Parathyroid adenoma (tissue), 2 donors: ENCODE results near the gene BRMS1.

Source experiments
- H2AFZ ChIP-seq: fragments of 300-600 bp; sonication (generic); one replicate; pipeline ENCODE4 v1.7.0; 2017; ENCODE audit warnings: antibody characterized with exemption, mild to moderate bottlenecking
- H3K27ac ChIP-seq: fragments of 300-600 bp; sonication (generic); one replicate; pipeline ENCODE4 v1.7.0; 2017
- H3K27me3 ChIP-seq: fragments of 300-600 bp; sonication (generic); one replicate; pipeline ENCODE4 v1.7.0; 2017; ENCODE audit warnings: low read length; ENCODE audit not compliant: control insufficient read depth, insufficient read depth
- H3K36me3 ChIP-seq: fragments of 300-600 bp; sonication (generic); one replicate; pipeline ENCODE4 v1.7.0; 2017; ENCODE audit warnings: low read length; ENCODE audit not compliant: control insufficient read depth, insufficient read depth
- H3K4me1 ChIP-seq: fragments of 300-600 bp; sonication (generic); one replicate; pipeline ENCODE4 v1.7.0; 2017; ENCODE audit warnings: control low read depth
- H3K4me2 ChIP-seq: fragments of 300-600 bp; sonication (generic); one replicate; pipeline ENCODE4 v1.7.0; 2017; ENCODE audit warnings: low read length
- H3K4me3 ChIP-seq: fragments of 300-600 bp; sonication (generic); one replicate; pipeline ENCODE4 v1.7.0; 2017; ENCODE audit warnings: low read depth, low read length
- H3K79me2 ChIP-seq: fragments of 300-600 bp; sonication (generic); one replicate; pipeline ENCODE4 v1.7.0; 2017; ENCODE audit warnings: control low read depth
- H3K9ac ChIP-seq: fragments of 300-600 bp; sonication (generic); one replicate; pipeline ENCODE4 v1.7.0; 2017; ENCODE audit warnings: mild to moderate bottlenecking
- H3K9me3 ChIP-seq: fragments of 300-600 bp; sonication (generic); one replicate; pipeline ENCODE4 v1.7.0; 2017; ENCODE audit warnings: low read length; ENCODE audit not compliant: control insufficient read depth
- CTCF ChIP-seq: fragments of 300-600 bp; sonication (generic); IDR thresholded peaks from one replicate; pipeline ENCODE4 v1.7.0; 2017; ENCODE audit warnings: antibody characterized with exemption, mild to moderate bottlenecking
- donor health status: primary hyperparathyroidism.

The BRMS1 gene

GRCh38 chr11:66343176-66343575, 1.7 kb downstream of the BRMS1 start:
- Histone ChIP-seq H3K4me2 (no peak overlapping the region), H3K4me3 (no peak overlapping the region), H3K4me1 (peaks cover 6% of the 10 kb centered on the region), H3K27ac (no peak overlapping the region), H3K9me3 (no peaks in the 10 kb centered on the region), H3K36me3 (no peaks in the 10 kb centered on the region), H3K79me2 (peaks cover 9% of the 10 kb centered on the region), H2AFZ (no peak overlapping the region), H3K27me3 (no peaks in the 10 kb centered on the region), H3K9ac (no peak overlapping the region)
- TF ChIP-seq CTCF, result no peak

- Histone ChIP-seq H2AFZ (no peak overlapping the region), H3K79me2 (peaks cover 9% of the 10 kb centered on the region), H3K4me2 (no peak overlapping the region), H3K36me3 (no peaks in the 10 kb centered on the region), H3K4me1 (peaks cover 6% of the 10 kb centered on the region), H3K9ac (no peak overlapping the region), H3K4me3 (no peak overlapping the region), H3K27ac (no peak overlapping the region), H3K27me3 (no peaks in the 10 kb centered on the region), H3K9me3 (no peaks in the 10 kb centered on the region)
- TF ChIP-seq CTCF, result no peak
Observed at GRCh38 chr11:66341502-66342126, 3.3 kb downstream of the BRMS1 start.

GRCh38 chr11:66340596-66341501, 4.1 kb downstream of the BRMS1 start:
- Histone ChIP-seq H3K9ac (no peak overlapping the region), H2AFZ (no peak overlapping the region), H3K27me3 (no peaks in the 10 kb centered on the region), H3K4me3 (no peak overlapping the region), H3K27ac (no peak overlapping the region), H3K36me3 (no peaks in the 10 kb centered on the region), H3K9me3 (no peaks in the 10 kb centered on the region), H3K4me1 (peaks cover 2% of the 10 kb centered on the region), H3K4me2 (no peak overlapping the region), H3K79me2 (peaks cover 7% of the 10 kb centered on the region)
- no peak for TF ChIP-seq CTCF

- Histone ChIP-seq H3K4me3 (no peak overlapping the region), H3K27ac (no peak overlapping the region), H3K4me2 (no peak overlapping the region), H3K4me1 (peaks cover 2% of the 10 kb centered on the region), H2AFZ (no peak overlapping the region), H3K9ac (no peak overlapping the region), H3K9me3 (no peaks in the 10 kb centered on the region), H3K27me3 (no peaks in the 10 kb centered on the region), H3K79me2 (peaks cover 6% of the 10 kb centered on the region), H3K36me3 (no peaks in the 10 kb centered on the region)
- TF ChIP-seq CTCF, result no peak
Observed at GRCh38 chr11:66339686-66340483, 5.0 kb downstream of the BRMS1 start.
